ENCODE results near the gene CARD9.

Gene CARD9

DNA sequence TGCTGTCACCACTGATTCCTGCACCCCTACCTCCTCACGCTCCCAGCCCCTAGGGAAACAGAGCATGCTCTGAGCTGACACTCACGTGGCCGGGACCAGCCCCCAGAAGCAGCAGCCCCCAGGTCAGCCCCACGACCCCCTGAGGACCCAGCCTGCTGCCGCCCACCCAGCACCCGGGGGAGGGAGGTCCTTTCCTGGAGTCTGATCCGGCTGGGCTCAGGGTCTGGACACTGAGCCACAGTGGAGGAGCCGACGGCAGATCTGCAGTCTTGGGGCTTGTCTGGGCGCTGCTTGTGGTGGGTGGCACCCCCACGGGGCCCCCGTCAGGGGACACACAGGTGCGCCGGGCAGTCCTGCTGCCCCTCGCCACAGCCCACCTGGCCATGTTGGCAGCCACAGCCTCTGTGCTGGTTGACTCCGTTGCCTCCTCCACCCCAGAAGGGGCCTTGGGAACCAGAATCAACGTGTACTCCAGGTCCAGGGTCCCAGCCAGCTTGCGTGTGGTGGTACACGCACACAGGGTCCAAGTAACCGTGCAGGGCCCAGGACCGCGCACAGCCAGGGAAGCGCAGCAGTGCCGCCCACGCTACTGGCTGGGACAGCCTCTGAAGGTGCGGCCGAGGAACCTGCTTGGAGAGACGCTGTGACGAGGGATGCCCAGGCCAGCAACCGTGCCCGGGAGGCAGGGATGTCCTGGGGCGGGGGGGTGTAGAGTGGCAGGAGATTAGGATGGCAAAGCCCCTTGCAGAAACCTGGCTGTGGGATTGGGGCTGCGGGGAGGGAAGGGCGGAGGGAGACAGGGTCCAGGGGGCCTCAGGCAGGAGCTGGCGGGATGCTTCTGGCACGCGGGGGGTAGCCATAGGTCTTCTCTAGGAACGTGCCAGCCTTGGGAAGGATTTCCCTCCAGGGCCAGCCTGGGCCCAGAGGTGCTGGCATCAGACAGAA, 13.4 kb downstream of the CARD9 start:
- H3K36me3 ChIP-seq (replicated peaks) = peaks cover 12% of the 10 kb centered on the region
- no peak overlapping the region for H3K27ac ChIP-seq
- no peak overlapping the region for H3K4me3 ChIP-seq (ENCODE audit: low read depth, low read length)
- in situ Hi-C loops (cut with HindIII; ENCODE audit: low pct_ligation_motif_present, low sequenced_read_pairs) = no loop called here
- TF ChIP-seq, protein P1, sequence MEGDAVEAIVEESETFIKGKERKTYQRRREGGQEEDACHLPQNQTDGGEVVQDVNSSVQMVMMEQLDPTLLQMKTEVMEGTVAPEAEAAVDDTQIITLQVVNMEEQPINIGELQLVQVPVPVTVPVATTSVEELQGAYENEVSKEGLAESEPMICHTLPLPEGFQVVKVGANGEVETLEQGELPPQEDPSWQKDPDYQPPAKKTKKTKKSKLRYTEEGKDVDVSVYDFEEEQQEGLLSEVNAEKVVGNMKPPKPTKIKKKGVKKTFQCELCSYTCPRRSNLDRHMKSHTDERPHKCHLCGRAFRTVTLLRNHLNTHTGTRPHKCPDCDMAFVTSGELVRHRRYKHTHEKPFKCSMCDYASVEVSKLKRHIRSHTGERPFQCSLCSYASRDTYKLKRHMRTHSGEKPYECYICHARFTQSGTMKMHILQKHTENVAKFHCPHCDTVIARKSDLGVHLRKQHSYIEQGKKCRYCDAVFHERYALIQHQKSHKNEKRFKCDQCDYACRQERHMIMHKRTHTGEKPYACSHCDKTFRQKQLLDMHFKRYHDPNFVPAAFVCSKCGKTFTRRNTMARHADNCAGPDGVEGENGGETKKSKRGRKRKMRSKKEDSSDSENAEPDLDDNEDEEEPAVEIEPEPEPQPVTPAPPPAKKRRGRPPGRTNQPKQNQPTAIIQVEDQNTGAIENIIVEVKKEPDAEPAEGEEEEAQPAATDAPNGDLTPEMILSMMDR (IDR thresholded peaks at IDR 0.05; ENCODE audit: low read depth, low read length, missing control alignments) = no peak
- no peaks in the 10 kb centered on the region for H3K27me3 ChIP-seq (replicated peaks)
- DNase-seq = no peak

DNA sequence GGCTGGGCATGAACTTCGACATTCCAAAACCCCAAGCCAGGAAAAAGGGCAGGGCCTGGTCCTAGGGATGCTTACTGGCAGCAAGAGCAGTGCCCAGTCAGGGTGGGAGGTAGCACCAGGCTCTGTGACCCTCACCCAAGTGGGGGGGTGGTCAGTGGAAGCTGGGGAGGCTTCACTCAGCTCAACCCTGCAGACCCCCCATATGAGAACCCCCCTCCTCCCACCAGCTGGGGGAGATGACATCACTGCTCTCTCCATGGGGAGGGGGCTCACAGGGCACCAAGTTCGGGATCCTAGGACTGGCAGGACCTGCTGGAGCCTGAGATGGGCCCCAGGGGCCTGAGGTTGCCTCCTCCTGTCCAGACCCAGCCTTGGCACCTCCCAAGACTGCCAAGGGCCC, 14.6 kb downstream of the CARD9 start:
- DNase-seq = no peak
- no peak overlapping the region for H3K4me3 ChIP-seq (ENCODE audit: low read depth, low read length)
- in situ Hi-C loops (cut with HindIII; ENCODE audit: low pct_ligation_motif_present, low sequenced_read_pairs) = no loop called here
- TF ChIP-seq, protein P1 (IDR thresholded peaks at IDR 0.05; ENCODE audit: low read depth, low read length, missing control alignments) = no peak
- no peak overlapping the region for H3K27ac ChIP-seq
- H3K36me3 ChIP-seq (replicated peaks) = peaks cover 12% of the 10 kb centered on the region
- no peaks in the 10 kb centered on the region for H3K27me3 ChIP-seq (replicated peaks)

DNA sequence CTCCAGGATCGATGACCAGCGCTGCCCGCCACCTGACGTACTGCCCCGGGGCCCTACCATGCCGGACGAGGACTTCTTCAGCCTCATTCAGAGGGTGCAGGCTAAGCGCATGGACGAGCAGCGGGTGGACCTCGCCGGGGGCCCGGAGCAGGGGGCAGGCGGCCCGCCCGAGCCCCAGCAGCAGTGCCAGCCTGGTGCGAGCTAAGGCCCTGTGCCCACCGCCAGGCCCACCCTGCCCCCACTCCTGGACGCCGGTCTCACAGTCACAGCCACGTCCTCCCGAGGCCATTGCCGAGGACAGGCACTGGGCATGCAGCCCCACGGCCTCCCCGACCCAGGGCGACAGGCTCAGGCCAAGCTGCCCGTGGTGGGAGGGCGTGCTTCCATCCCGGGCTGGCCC, 15.5 kb downstream of the CARD9 start:
- no peak for DNase-seq
- in situ Hi-C loops (cut with HindIII; ENCODE audit: low pct_ligation_motif_present, low sequenced_read_pairs) = no loop called here
- peaks cover 12% of the 10 kb centered on the region for H3K36me3 ChIP-seq (replicated peaks)

DNA sequence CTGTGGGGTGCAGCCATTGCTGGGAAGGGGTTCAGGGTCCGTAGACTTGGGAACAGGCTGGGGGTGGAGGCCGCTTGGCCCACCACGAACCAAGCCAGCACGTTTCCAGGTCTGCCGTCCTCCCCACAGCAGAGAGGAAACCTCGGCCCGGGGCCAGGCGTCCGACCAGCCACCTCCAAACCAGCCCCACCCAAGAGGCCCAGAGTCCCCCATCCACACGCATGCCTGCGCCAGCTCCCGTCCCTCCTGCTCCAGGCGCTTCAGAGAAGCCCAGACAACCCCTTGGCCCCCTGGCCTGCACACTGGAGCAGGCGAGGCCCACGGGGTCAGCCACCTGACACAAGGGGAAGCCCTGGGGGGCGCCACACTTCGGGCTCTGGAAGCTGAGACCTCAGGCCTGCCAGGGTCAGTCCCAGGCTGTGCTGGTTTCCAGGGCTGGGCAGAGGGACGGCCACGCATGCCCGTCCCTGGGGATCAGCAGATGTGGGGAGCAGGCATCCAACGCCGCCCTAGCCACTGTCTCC, 16.2 kb downstream of the CARD9 start:
- DNase-seq = no peak
- Histone ChIP-seq H3K36me3 (replicated peaks) (peaks cover 12% of the 10 kb centered on the region), H3K4me3 (ENCODE audit: low read depth, low read length) (no peak overlapping the region), H3K27ac (no peak overlapping the region), H3K27me3 (replicated peaks) (no peaks in the 10 kb centered on the region)
- TF ChIP-seq, protein P1 (IDR thresholded peaks at IDR 0.05; ENCODE audit: low read depth, low read length, missing control alignments) = no peak
- in situ Hi-C loops (cut with HindIII; ENCODE audit: low pct_ligation_motif_present, low sequenced_read_pairs) = no loop called here

More for the DNA sequence above, 15.5 kb downstream of the CARD9 start:
- Histone ChIP-seq H3K27me3 (replicated peaks) (no peaks in the 10 kb centered on the region), H3K27ac (no peak overlapping the region), H3K4me3 (ENCODE audit: low read depth, low read length) (no peak overlapping the region)
- TF ChIP-seq, protein P1 (IDR thresholded peaks at IDR 0.05; ENCODE audit: low read depth, low read length, missing control alignments) = no peak

DNA sequence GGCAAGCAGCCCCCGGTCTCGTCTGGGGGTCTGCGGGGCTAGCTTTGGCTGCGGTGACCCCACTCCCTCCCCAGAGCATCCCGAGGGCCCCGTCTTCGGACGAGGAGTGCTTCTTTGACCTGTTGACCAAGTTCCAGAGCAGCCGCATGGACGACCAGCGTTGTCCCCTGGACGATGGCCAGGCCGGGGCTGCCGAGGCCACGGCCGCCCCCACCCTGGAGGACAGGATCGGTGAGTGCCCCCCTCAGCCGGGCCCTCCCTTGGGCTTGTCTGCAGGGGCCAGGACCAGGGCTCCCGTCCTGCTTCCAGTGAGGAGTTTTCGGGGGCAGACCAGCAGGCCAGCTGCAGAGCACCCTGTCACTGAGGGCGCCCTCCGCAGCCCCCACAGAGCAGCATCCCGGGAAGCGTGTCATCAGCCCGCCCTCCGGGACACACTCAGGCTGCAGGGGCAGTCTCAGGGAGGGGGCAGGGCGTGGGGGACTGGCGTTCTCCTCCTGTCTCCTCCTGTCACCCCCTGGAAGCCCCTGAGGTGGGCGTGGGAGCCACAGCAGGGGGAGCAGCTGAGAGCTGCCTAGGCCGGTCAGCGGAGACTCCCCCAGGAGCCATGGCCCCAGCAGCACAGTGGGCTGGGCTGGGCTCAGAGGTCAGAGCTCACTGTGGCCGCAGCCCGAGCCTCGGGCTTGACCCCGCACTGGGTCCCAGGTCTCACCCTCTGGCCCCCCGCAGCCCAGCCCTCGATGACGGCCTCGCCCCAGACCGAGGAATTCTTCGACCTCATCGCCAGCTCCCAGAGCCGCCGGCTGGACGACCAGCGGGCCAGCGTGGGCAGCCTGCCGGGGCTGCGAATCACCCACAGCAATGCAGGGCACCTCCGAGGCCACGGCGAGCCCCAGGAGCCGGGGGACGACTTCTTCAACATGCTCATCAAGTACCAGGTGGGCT, 17.6 kb downstream of the CARD9 start:
- in situ Hi-C loops (cut with HindIII; ENCODE audit: low pct_ligation_motif_present, low sequenced_read_pairs) = no loop called here
- H3K4me3 ChIP-seq (ENCODE audit: low read depth, low read length) = no peak overlapping the region
- H3K36me3 ChIP-seq (replicated peaks) = peaks cover 12% of the 10 kb centered on the region
- DNase-seq = no peak
- no peak overlapping the region for H3K27ac ChIP-seq
- no peaks in the 10 kb centered on the region for H3K27me3 ChIP-seq (replicated peaks)
- TF ChIP-seq, protein P1 (IDR thresholded peaks at IDR 0.05; ENCODE audit: low read depth, low read length, missing control alignments) = no peak
